ENCODE data around the gene TCF12. TPM values are rescaled to one million over a fixed set of nuclear protein-coding genes. Genes with fewer than 3 reads are reported as not detected.
"Not testable (repeated sequence)": the region's sequence is repeated elsewhere in the genome, so short reads cannot be mapped to it uniquely, and the experiment has no call there.

Gene TCF12
- total RNA-seq, 1 donor from 2014 or later, result 78.5 TPM

DNA sequence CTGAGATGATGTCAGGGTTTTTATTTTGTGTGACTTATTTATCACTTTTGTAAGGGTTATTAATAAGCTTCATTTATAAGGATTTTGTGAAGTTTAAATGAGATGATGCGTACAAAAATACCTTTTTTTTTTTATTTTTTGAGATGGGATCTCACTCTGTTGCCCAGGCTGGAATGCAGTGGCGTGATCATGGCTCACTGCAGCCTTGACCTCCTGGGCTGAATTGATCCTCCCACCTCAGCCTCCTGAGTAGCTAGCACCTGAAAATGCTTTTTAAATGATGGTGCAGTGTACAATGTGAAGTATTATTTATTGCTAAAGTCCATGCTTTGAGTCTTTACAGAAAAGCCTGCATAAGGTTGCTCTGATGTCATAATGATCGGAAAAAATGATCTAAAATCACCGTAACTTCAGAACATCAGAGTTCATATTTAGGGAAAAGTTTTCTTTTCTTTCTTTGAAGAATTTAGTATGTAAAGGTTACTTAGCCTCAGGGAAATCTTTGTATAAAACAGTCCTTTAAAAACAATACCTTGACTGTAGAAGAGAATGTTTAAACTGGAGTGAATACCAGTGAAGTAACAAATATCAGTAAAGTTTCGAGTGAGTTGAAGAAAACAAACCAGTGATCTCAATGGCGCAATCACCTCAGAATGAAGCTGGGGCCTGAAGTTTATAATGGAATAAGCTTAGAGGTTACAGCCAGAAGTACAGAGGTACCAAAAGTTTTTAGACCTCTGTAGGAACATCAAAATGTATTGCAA lies 29.7 kb downstream of the TCF12 start:
- no peak for DNase-seq

DNA sequence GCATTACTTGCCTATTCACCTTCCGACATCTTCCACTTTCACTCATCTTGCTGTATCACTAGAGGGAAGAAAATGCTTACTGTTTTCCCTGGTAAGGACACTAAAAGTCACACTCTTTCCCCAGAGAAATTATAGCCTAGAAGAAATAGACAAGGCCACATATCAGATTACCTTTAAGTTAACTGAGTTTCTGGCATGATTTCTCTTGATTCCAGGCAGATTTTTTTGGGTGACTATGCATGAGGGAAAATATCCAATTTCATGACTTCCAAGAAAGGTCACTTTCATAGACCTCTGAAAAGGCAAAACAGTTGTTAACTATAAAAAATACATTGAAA lies 30.3 kb downstream of the TCF12 start:
- no peak for DNase-seq

DNA sequence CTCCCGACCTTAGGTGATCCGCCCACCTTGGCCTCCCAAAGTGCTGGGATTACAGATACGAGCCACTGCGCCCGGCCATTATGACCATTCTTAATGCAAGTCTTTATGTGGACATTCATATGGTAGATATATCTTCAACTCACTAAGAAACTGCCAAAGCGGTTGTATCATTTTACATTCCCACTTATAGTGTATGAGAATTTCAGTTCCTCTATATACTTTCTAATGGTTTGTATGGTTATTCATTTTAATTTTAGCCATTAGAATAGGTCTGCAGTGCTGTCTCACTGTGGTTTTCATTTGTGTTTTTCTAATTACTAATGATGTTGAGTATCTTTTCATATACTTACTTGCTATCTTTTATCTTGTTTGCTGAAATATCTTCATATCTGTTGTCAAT lies 32.5 kb downstream of the TCF12 start:
- no peak for DNase-seq

DNA sequence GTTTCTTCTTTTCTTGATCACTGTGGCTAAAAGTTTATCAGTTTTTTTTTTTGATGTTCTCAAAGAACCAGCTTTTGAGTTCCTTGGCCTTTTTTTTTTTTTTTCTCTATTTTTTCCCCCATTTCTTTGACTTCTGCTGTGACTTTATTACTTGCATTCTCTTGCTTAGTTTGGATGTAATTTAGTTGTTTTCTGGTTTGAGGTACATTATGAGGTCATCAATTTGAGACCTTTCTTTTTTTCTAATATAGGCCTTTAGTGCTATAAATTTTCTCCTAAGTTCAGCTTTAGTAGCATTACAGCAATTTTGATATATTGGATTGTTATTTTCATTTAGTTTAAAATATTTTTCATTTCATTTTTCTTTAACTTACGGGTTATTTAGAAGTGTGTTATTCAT lies 35.3 kb downstream of the TCF12 start:
- no peak for DNase-seq

DNA sequence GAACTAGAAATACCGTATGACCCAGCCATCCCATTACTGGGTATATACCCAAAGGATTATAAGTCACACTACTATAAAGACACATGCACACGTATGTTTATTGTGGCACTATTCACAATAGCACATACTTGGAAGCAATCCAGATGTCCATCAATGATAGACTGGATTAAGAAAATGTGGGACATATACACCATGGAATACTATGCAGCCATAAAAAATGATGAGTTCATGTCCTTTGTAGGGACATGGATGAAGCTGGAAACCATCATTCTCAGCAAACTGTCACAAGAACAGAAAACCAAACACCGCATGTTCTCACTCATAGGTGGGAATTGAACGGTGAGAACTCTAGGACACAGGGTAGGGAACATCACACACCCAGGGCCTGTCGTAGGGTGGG lies 36.6 kb downstream of the TCF12 start:
- DNase-seq, result not testable (repeated sequence)

DNA sequence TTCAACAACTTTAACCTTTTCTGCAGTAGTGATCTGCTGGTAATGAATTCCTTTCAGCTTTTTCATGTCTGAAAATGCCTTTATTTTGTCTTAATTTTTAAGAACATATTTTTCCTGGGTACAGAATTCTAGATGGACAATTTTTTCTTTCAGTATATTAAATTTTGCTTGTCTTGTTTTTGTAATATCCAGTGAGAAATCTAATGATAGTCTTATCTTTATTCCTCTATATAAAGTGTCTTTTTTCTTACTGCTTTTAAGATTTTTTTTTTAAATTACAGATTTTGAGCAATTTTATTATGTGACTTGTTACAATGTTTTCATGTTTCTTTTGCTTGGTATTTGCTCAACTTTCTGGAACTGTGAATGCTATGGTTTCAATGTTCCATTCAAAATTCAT lies 38.1 kb downstream of the TCF12 start:
- no peak for DNase-seq

DNA sequence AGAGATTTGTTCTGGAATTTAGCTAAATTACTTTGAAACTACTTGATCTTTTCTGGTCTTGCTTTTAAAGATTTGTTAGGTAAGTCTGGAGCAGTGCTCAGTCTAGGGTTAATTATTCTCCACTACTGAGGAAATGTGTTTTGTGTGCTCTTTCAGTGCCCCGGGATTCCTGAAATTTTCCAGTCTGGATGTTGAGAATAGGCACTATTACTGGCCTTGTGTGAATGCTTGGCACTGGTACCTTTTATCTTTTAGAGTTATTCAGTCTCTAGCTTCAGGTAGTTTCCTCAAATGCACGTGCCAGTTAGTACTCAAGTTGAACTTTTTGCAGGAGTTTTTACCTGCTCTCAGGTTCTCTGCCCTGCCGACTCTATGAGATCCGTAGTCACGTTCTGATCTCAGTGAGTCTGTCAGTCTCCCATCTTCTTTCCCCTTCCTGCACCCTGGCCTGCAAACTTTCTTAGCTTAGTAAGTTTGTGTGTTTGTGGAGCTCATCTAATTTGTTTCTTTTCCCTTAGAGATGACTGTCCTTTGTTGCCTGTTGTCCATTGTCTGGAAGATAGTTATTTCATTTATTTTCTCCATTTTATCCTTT lies 39.5 kb downstream of the TCF12 start:
- peak; percentile 49 for DNase-seq

DNA sequence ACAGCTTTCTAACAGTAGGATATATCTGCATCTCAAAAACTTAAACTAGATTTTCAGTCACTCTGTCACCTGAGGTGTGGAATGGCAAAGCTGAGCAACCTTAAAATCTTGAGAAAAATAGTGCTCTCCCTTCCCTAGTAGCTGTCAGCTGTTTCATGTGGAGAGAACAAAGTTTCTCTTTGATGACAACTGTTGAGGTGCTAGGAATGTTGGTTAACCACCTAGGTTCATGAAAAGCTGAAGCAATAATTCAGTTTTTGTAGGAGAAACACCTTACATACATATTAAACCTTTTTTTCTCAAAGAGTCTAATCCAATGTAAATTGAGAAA lies 40.8 kb downstream of the TCF12 start:
- no peak for DNase-seq

DNA sequence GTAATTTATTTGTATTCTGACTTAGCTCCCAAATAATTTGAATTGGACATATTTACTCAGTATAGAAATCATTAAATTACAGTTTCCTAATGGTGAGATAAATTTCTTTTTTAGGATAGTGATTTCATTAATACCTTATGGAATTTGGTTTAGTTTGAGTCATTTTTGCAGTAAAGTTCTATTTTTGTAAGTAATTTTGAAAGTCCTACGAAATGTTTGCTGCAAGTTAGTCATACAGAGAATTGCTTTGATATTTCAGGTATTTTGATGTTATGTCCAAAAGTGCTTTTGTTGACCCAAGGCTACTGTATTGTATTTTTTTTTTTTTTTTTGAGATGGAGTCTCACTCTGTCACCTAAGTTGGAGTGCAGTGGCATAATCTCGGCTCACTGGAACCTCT lies 41.7 kb downstream of the TCF12 start:
- DNase-seq, result no peak

DNA sequence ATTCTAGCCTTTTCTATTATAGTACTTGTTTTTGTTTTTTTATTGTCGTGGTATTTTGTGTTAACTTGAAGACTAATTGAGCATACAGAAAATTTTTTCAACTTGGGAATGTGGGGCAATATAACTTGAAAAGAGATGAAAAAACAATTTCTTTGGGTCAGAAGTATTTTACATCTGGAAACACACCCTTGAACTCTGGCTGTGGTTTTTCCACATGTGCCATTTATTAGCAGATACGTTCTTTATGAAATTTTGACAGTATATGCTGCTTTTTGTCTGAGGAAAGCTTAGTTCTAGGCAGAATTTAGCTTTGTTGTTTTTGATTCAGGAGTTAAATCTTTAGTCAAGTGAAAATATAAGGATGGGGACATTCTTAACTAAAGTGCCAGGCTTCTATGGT lies 44.7 kb downstream of the TCF12 start:
- DNase-seq, result no peak

DNA sequence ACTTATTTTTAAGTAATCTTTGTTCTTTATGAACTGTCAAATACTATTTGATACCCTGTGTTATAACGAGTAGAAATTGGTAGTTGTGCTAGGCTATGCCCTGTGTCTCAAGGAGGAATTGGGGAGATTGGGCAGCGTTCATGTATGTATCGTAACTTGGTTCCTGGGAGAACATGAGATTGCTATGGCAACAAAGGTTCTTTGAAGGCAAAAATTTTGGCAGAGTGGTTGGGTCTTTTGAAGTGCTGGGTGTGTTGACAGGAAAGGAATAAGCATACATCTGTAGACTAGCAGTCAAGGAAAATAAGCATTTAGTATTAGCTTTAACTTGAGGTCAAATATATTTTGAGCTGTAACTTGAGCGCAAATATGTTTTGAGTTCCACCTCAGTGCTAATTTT lies 45.3 kb downstream of the TCF12 start:
- DNase-seq, result no peak

DNA sequence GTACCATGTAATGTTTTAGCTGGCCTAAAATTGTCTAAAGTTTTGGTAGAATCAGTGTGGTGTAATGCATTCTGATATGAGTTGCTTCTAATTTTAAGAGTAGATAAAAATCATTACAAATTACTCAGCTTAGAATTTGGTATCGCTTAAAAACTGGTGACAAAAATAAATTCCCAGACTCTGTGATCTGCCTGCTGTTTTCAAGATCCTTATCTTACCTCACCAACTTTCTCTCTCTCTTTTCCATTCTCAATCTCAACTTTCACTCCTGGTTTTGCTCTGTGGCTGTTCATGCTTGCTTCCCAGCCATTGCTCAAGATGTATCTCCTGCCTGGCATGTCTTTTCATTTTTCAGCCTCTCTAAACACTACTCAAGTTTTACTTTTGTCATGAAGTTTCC lies 45.7 kb downstream of the TCF12 start:
- no peak for DNase-seq

DNA sequence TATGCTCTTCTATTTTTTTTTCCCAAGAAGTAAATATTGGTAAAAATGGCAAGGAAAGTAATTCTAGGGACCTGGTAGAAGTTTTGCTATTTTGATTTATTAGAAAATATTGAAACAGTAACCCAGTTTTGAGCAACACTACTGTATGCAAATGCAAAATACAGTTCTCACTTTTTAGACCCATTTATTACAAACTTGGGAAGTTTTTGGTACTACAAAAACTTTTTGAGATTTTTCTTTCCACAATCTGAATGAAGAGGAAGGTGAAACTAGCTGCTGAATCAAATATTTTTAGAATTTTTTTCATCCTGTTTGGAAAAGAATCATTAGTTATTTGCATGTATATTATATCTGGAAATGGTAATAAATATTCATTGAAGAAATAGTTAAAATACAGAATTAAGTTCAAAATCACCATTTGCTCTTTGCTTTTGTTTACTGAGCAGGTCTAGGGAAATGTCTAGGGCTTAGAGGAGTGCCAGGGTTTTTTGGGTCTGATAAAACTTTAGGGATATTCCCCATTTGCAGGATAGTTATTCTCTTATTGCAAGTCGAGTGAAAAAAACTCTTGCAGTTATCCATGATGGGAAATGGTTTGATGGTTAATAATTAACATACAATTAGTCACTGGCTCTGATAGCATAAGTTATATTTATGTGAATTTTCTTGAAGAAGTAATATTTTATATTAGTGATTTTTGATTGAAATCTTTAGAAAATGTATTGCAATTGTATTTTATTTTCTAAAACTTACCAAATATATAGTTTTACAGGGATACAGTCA lies 47.0 kb downstream of the TCF12 start:
- DNase-seq, result no peak

DNA sequence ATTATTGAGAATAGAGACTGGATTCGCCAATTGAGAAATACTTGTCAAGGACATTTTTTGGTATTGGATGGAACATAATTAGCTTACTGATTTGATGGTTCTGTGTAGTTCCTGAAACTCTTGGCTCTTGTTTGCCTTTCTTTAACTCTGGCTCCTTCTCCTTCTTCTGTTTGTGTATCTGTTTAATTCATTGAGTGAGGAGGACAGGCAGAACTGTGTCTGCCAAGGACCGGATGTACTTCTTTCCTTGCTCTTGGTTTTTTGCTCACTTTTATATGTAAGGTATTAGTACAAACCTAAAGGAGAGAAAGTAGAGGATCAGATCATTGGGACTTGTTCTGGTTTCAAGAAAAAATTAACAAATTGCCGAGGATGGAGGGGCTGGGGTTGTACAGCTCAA lies 48.9 kb downstream of the TCF12 start:
- no peak for DNase-seq

DNA sequence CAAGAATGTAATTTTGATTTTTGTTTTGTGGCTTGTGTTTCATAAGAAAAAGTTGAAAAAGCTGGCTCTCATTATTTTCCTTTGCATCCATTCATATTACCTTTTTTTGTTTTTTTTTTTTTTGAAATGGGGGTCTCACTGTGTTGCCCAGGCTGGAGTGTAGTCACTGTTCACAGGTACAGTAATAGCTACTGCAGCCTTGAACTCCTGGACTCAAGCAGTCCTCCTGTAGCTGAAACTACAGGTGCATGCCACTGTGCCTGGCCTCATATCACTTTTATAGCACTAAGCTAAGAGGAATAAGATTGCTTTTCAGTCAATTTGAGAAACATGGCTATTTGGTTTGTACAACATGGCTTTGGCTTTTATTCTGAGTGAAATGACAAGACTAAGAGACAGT lies 49.8 kb downstream of the TCF12 start:
- DNase-seq, result no peak

DNA sequence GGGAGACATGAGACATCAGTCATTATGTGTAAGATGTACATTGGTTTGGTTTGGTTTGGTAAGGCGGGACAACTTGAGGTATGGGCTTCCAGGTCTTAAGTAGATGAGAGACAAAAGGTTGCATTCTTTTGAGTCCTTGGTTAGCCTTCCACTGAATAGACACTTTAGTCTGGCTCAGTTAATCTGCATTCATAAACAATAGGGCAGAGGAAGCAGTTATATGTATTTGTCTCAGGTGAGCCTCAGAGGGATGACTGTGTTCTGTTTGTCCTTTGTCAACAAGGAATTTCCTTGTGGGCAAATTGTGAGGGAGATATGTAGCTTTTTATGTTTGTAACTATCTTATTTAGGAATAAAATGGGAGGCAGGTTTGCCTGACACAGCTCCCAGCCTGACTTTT lies 50.4 kb downstream of the TCF12 start:
- DNase-seq, result no peak

DNA sequence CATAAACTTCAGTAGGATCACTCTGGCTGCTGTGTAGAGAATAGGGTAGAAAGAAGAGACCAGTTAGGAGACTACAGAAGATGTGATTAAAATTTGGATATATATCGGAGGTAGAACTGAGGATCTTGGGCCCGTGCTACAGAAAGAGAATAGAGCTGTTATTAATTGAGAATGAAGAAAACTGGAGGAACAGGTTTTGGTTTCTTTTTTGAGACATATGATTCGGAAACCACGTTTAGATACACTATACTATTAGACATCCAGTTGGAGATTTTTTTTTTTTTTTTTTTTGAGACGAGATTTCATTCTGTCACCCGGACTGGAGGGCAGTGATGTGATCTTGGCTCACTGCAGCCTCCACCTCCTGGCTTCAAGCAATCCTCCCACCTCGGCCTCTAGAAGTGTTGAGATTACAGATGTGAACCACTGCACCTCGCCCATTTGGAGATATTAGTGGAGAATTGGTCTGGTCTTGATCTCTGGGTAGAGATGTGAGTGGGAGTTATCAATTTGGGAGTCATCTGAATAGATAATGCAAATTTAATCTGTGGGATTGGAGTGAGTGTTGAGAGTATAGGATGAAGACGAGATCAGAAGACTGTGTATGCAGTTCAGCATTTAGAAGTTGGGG lies 50.9 kb downstream of the TCF12 start:
- no peak for DNase-seq

DNA sequence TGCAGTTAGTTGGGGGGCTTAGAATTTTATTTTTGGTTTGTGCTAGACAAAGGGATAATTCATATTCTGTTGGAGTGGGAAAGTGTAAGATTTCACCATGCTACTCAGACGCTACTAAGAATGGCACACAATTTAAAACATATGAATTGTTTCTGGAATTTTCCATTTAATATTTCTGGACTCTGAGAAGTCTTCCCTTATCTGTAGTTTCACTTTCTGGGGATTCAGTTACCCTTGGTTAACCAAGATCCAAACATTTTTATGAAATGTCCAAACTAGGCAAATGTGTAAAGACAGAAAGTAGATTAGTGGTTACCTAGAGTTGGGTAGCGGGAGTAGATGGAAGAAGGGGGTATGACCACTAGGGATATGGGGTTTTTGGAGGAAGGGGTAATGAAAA lies 53.1 kb downstream of the TCF12 start:
- no peak for DNase-seq

DNA sequence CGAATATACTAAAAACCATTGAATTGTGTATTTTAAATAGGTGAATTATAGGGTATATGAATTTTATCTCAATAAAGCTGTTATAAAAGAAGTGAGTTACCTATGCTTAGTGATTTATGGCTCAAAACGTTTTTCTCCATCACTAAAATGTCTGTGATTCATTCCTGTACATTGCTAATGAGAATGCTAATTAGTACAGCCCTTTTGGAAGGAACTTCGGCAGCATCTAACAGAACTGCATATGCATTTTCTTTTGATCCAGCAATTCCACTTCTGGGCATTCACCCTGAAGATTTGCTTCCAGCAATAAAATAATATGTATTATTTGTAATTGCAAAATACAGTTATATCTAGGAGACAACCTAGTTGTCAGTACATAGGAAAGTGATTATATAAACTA lies 53.6 kb downstream of the TCF12 start:
- no peak for DNase-seq

DNA sequence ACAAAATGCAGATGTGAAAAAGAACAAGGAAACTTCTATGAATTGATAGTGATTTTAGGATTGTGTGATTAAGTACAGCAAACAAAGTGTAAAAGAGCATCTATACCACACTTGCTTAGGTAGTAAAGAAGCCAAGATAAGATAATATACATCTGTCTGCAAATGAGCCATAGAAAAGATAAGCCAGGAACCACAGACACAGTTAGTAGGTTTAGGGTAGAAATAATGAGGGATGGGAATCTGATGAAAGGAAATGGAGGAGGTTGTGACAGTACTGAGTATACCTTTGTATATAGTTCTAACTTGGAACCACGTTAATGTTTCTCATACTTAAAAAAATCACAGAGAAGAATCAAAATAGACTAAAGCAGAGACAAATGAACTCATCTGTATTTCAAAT lies 54.0 kb downstream of the TCF12 start:
- DNase-seq, result no peak

DNA sequence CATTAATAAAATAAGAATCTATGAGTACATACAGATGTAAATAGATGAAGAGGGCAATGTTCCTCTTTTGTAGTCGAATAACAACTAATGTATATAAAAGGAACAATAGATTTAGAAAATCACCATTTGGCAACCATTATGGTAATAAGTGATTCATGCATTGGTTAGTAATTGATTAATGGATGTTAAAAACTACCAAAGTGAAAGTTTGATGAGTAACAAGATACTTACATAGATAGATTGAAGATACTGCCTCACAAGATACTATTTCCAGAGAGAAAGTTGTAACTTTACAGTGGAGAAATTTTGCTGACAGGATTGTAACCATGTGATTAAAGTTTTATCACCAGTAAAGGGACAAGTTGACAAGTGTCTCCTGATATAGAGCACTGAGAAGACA lies 55.0 kb downstream of the TCF12 start:
- no peak for DNase-seq

DNA sequence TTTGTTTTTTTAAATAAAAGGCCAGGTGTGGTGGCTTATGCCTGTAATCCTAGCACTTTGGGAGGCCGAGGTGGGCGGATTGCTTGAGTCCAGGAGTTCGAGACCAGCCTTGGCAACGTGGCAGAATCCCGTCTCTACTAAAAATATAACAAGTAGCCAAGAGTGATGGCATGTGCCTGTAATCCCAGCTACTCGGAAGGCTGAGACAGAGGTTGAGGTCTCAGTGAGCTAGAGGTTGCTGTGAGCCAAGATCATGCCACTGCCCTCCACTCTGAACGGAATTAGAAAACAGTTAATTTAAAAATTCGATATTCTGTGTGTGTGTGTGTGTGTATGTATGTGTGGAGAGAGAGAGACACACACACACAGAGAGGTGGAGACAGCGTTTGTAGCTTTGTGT lies 58.8 kb downstream of the TCF12 start:
- no peak for DNase-seq

DNA sequence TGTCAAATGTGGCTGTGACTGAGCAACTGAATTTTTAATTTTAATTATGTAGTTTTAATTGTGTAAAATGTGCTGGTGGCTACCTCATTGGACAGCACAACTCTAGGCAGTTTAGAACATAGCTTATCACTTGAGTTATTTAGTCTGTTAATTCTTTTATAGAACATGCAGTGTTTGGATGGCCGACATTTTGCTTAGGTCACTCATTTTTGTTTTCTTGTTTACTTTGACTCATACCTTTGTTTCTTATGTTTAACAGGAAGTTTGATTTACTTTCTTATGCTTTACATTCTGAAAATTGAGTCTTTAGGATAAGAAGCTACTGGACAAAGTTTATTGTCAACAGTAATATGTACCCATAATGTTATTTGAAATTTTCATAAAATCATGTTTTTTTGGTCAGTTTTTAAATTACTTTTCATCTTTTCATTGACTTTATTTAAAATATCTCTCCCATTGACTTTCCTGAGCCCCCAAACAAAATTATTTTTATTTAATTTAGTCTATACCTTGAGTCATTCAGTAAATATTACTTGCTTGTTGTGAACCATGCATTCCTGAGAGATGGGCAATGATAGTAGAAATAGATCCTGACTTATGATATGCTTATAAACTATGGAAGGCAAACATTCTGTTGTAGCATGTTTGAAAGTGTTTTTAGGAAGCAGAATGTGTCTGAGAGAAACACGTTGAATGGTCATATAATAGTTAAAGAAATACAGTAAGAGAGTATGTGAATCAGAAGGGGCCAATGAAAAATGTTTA lies 60.6 kb downstream of the TCF12 start:
- no peak for DNase-seq
